ENCODE measurements around the gene EEF1E1.

DNA sequence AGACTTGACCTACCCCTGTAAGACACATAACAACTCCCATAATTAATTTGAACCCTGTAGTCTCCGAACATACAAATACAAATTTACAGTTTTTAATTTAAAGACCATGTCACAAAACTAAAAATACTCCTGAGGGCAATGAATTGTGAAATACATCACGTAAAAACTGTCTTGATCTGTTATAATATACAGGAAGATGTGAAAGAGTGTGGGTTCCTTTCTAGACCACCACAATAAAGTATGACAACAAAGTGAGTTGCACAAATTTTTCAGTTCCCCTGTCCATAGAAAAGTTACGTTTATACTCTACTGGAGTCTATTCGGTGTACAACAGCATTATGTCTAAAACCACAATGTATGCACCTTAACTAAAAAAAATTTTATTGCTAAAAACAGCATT is 27.2 kb downstream of the EEF1E1 start:
- TF ChIP-seq EZH2phosphoT487 (IDR thresholded peaks at IDR 0.05; ENCODE audit: insufficient read depth, low read depth) (no peak), EZH2 (IDR thresholded peaks at IDR 0.05; ENCODE audit: insufficient read depth, poor library complexity, severe bottlenecking) (no peak)

Measured in GM23248 (cell line).